ENCODE measurements around the gene MAB21L4. TPM values are rescaled to one million over a fixed set of nuclear protein-coding genes. Genes with fewer than 3 reads are reported as not detected.

Gene MAB21L4
- total RNA-seq (2022) (53.1 and 69.9 TPM in 2 replicates), Bru-seq, nascent RNA (percentile 61 among the genes with signal in this experiment), BruChase-seq, experiment 1, labeled RNA remaining after a 2-hour chase (percentile 76 among the genes with signal in this experiment), BruChase-seq, experiment 2, labeled RNA remaining after a 6-hour chase (percentile 89 among the genes with signal in this experiment)
- long read RNA-seq, transcript MAB21L4-202 (5 exons, 1,911 nt) = major isoform, 32 of 61 reads
- long read RNA-seq, partial matches to known transcripts = 6 of 61 reads
- long read RNA-seq, other reads (novel, unspliced or antisense) = 23 of 61 reads

DNA sequence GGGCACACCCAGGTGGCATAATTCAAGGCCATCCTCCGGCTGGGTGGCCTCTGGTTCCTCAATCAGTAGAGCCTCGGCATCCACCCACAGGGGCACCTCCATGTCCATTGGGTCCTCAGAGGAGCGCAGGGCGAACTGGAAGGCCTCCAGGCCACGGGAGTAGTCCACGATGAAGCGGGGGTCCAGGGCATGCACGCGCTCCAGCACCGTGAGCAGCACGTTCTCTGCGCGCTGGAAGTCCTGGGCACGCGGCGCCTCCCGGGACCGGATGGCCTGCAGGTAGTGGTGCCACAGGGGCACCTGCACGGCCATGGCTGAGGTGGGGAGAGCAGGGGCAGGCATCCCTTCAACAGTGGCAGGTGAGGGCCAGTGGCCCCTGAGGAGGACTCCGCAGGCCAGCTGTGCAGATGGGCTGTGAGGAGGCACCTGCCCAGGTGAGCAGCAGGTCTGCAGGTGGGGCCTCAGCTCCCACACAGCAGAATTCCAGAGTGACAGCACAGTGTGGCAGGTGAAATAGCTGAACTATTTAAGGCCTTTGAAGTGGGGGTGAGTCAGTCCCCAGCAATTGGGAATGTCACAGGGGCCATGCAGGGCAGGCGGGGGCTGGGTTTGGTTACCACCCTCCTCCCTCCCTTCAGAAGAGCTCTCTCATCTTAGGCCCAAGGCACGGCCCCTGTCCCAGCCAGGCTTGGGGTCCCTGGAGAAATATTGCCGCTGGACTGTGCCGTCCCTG lies at the start of gene MAB21L4:
TSS of gene MAB21L4 (minus strand) at position 501 of the 733 bp plus-strand sequence. CDS start at position 342, 159 bp downstream.
- intact Hi-C loops (cut with micrococcal nuclease; ENCODE audit: unreplicated experiment) = loop anchor here (2.0 to 10.0 kb wide), 2 partner anchors 45 to 89 kb away; no protein-coding TSS in a partner anchor
- no peaks in the 10 kb centered on the region for H3K9me3 Mint-ChIP-seq (ENCODE audit: unreplicated experiment)
- H3K4me3 Mint-ChIP-seq (ENCODE audit: unreplicated experiment) = peak within 1 kb of the TSS; percentile 81
- H3K4me3 ChIP-seq (ENCODE audit: low read depth, low read length) = peak within 1 kb of the TSS; percentile 61
- H3K27me3 Mint-ChIP-seq (ENCODE audit: insufficient read depth, unreplicated experiment) = no peaks in the 10 kb centered on the region
- peaks cover 35% of the 10 kb centered on the region for H3K4me1 ChIP-seq
- no peaks in the 10 kb centered on the region for H3K27me3 ChIP-seq (replicated peaks; ENCODE audit: control insufficient read depth, insufficient read depth, low read length)
- H3K4me1 Mint-ChIP-seq (ENCODE audit: low read depth, unreplicated experiment) = peaks cover 17% of the 10 kb centered on the region
- H3K36me3 ChIP-seq (ENCODE audit: control insufficient read depth, insufficient read depth, low read length) = no peaks in the 10 kb centered on the region
- H3K9me3 ChIP-seq = no peaks in the 10 kb centered on the region
- peaks cover 5% of the 10 kb centered on the region for H3K36me3 Mint-ChIP-seq (ENCODE audit: insufficient read depth, unreplicated experiment)
- DNase-seq = peak; percentile 81 to 87
- H3K27ac Mint-ChIP-seq (ENCODE audit: unreplicated experiment) = peak within 1 kb of the TSS; percentile 25
- TF ChIP-seq, protein P1, sequence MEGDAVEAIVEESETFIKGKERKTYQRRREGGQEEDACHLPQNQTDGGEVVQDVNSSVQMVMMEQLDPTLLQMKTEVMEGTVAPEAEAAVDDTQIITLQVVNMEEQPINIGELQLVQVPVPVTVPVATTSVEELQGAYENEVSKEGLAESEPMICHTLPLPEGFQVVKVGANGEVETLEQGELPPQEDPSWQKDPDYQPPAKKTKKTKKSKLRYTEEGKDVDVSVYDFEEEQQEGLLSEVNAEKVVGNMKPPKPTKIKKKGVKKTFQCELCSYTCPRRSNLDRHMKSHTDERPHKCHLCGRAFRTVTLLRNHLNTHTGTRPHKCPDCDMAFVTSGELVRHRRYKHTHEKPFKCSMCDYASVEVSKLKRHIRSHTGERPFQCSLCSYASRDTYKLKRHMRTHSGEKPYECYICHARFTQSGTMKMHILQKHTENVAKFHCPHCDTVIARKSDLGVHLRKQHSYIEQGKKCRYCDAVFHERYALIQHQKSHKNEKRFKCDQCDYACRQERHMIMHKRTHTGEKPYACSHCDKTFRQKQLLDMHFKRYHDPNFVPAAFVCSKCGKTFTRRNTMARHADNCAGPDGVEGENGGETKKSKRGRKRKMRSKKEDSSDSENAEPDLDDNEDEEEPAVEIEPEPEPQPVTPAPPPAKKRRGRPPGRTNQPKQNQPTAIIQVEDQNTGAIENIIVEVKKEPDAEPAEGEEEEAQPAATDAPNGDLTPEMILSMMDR (IDR thresholded peaks at IDR 0.05; ENCODE audit: insufficient read depth in 1 of 2, low read depth in 1 of 2, low read length in 1 of 2, severe bottlenecking in 1 of 2, unreplicated experiment in 1 of 2) = no peak
- ChIA-PET CTCF (interaction anchor here (1.5 to 3.3 kb wide), 2 partner anchors 18 to 22 kb away, joined by 4 to 17 read pairs; no protein-coding TSS in a partner anchor), POLR2A (interaction anchor here (0.6 to 1.8 kb wide), 3 partner anchors 22 to 39 kb away, joined by 3 to 10 read pairs (median 4); no protein-coding TSS in a partner anchor)
- TSS peak; percentile 46 for BruUV-seq (replicated peaks)

DNA sequence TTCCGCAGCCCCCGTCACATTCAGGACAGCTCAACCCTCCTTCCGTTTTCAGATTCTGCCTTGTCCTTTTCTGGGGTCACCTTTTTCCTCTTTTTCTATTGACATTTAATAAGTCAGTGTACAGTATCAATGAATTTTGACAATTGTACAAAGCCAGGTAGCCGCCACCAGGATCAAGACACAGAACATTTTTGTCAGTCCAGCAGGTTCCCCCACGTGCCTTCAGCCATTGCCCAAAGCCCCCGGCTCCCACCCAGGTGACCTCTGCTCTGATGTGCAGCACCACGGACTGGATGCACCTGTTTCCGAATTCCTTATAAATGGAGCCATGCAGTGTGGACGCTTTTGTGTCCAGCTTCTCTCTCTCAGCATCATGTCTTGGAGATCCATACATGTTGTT lies 40.1 kb upstream of the MAB21L4 start:
- no peaks in the 10 kb centered on the region for H3K27me3 ChIP-seq (replicated peaks; ENCODE audit: control insufficient read depth, insufficient read depth, low read length)
- peaks cover 4% of the 10 kb centered on the region for H3K9me3 ChIP-seq
- H3K36me3 ChIP-seq (ENCODE audit: control insufficient read depth, insufficient read depth, low read length) = no peaks in the 10 kb centered on the region
- BruUV-seq (replicated peaks) = no TSS peak
- Mint-ChIP-seq H3K27ac (ENCODE audit: unreplicated experiment) (no peak overlapping the region), H3K27me3 (ENCODE audit: insufficient read depth, unreplicated experiment) (peaks cover 2% of the 10 kb centered on the region), H3K36me3 (ENCODE audit: insufficient read depth, unreplicated experiment) (no peaks in the 10 kb centered on the region), H3K9me3 (ENCODE audit: unreplicated experiment) (no peaks in the 10 kb centered on the region), H3K4me3 (ENCODE audit: unreplicated experiment) (no peak overlapping the region), H3K4me1 (ENCODE audit: low read depth, unreplicated experiment) (no peaks in the 10 kb centered on the region)
- TF ChIP-seq, protein P1 (IDR thresholded peaks at IDR 0.05; ENCODE audit: insufficient read depth in 1 of 2, low read depth in 1 of 2, low read length in 1 of 2, severe bottlenecking in 1 of 2, unreplicated experiment in 1 of 2) = no peak
- intact Hi-C loops (cut with micrococcal nuclease; ENCODE audit: unreplicated experiment) = no loop called here
- CTCF ChIA-PET = no interaction called here
- no peak overlapping the region for H3K4me3 ChIP-seq (ENCODE audit: low read depth, low read length)
- no peak for DNase-seq
- no peaks in the 10 kb centered on the region for H3K4me1 ChIP-seq
- POLR2A ChIA-PET = no interaction called here

DNA sequence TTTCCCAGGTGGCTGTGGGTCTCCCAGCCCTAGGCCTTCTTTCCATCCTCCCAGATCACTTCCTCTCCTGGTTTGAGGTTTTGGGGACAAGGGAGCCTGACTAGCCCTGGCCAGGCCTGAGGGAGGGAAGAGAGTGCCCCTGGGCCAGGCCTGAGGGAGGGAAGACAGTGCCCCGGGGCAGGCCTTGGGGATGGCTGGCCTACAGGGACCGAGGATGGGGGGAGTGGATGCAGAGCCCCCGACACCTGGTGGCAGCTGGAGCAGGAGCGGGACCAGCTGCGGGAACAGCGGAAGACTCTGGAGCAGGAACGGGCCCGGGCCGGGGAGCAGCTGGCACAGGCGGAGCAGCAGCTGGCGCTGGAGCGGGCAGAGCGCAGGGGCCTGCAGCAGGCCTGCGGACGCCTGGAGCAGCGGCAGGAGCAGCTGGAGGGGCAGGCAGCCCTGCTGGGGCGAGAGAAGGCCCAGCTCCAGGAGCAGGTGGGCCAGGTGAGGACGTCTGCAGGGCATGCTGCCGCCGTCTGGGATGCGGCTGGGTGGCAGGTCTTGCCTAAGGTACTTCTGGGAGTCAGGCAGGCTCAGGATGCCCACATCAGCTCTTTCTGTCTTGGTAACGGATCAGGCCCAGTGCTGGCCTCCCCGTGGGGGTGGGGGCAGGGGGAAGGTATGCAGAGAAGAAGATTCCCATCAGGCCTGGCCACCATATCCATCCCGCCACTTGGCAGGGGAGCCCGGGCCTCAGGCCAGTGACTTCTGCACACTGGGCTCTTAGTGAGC lies 39.3 kb upstream of the MAB21L4 start:
- TF ChIP-seq, protein P1 (IDR thresholded peaks at IDR 0.05; ENCODE audit: insufficient read depth in 1 of 2, low read depth in 1 of 2, low read length in 1 of 2, severe bottlenecking in 1 of 2, unreplicated experiment in 1 of 2) = no peak
- DNase-seq = no peak
- POLR2A ChIA-PET = no interaction called here
- Histone ChIP-seq H3K9me3 (peaks cover 4% of the 10 kb centered on the region), H3K4me3 (ENCODE audit: low read depth, low read length) (no peak overlapping the region), H3K36me3 (ENCODE audit: control insufficient read depth, insufficient read depth, low read length) (no peaks in the 10 kb centered on the region), H3K4me1 (no peaks in the 10 kb centered on the region), H3K27me3 (replicated peaks; ENCODE audit: control insufficient read depth, insufficient read depth, low read length) (no peaks in the 10 kb centered on the region)
- peaks cover under 1% of the 10 kb centered on the region for H3K27me3 Mint-ChIP-seq (ENCODE audit: insufficient read depth, unreplicated experiment)
- H3K4me3 Mint-ChIP-seq (ENCODE audit: unreplicated experiment) = no peak overlapping the region
- CTCF ChIA-PET = no interaction called here
- no peaks in the 10 kb centered on the region for H3K4me1 Mint-ChIP-seq (ENCODE audit: low read depth, unreplicated experiment)
- no peak overlapping the region for H3K27ac Mint-ChIP-seq (ENCODE audit: unreplicated experiment)
- intact Hi-C loops (cut with micrococcal nuclease; ENCODE audit: unreplicated experiment) = no loop called here
- H3K36me3 Mint-ChIP-seq (ENCODE audit: insufficient read depth, unreplicated experiment) = no peaks in the 10 kb centered on the region
- BruUV-seq (replicated peaks) = no TSS peak
- H3K9me3 Mint-ChIP-seq (ENCODE audit: unreplicated experiment) = no peaks in the 10 kb centered on the region

Data from Caco-2 (cell line).